IMR-90 (cell line): ENCODE data around the gene ACTN2. TPM values are rescaled to one million over a fixed set of nuclear protein-coding genes. Genes with fewer than 3 reads are reported as not detected.

Experiments
- ATAC-seq: fragments of 200-7000 bp; cut with Tn5 transposase; 2 replicates; pipeline ENCODE4 v1.9.1; 2020; ENCODE audit warnings: low read depth, mild to moderate bottlenecking, moderate library complexity
- BruUV-seq: library from RNA; stranded (reverse); fragments of 400-500 nt; replicated peaks from 2 replicates; lab custom pipeline; 2021; lab: Mats Ljungman, UMichigan
- CTCF ChIA-PET: fragments of 300-600 bp; formaldehyde crosslinking; extraction: SDS; loops from one replicate; lab custom pipeline; 2021; ENCODE audit warnings: antibody characterized with exemption; lab: Yijun Ruan, JAX
- POLR2A ChIA-PET: fragments of 300-600 bp; sonication (Branson Sonifier 250); formaldehyde crosslinking; loops from one replicate; lab custom pipeline; 2022; ENCODE audit warnings: antibody characterized with exemption; ENCODE audit not compliant: unreplicated experiment; lab: Charles Lee
- DNase-seq: peaks from one replicate; pipeline ENCODE4 v3.0.0; 2013
- H2AFZ ChIP-seq: replicated peaks from 2 replicates; pipeline ENCODE3; 2013; ENCODE audit warnings: low read length, mild to moderate bottlenecking; ENCODE audit not compliant: poor library complexity
- H2AK5ac ChIP-seq: 2 replicates; pipeline ENCODE4 v1.6.1; 2013; ENCODE audit warnings: low read depth, low read length, inconsistent platforms
- H2AK9ac ChIP-seq: replicated peaks from 2 replicates; pipeline ENCODE3; 2013; ENCODE audit warnings: mild to moderate bottlenecking, low read depth, low read length, moderate library complexity; ENCODE audit not compliant: poor library complexity
- H2BK120ac ChIP-seq: 2 replicates; pipeline ENCODE4 v1.6.1; 2013; ENCODE audit warnings: low read depth, low read length, inconsistent platforms
- H2BK15ac ChIP-seq: 3 replicates; pipeline ENCODE4 v1.6.1; 2013; ENCODE audit warnings: low read depth, low read length, inconsistent platforms
- H2BK20ac ChIP-seq: 2 replicates; pipeline ENCODE4 v1.6.1; 2013; ENCODE audit warnings: low read depth, mild to moderate bottlenecking, inconsistent platforms, low read length, moderate library complexity
- H2BK5ac ChIP-seq: 2 replicates; pipeline ENCODE4 v1.6.1; 2013; ENCODE audit warnings: mild to moderate bottlenecking, low read depth, low read length, inconsistent platforms; ENCODE audit not compliant: poor library complexity, severe bottlenecking
- H3K14ac ChIP-seq: replicated peaks from 2 replicates; pipeline ENCODE4 v1.6.1; 2013; ENCODE audit warnings: low read depth, low read length, inconsistent platforms
- H3K18ac ChIP-seq: 2 replicates; pipeline ENCODE4 v1.6.1; 2013; ENCODE audit warnings: low read depth, low read length, control low read depth
- H3K23ac ChIP-seq: 2 replicates; pipeline ENCODE4 v1.6.1; 2013; ENCODE audit warnings: low read depth, low read length, inconsistent platforms
- H3K27ac ChIP-seq: 2 replicates; pipeline ENCODE4 v1.5.1; 2013; ENCODE audit warnings: mild to moderate bottlenecking, control low read depth, low read length; ENCODE audit not compliant: insufficient read depth
- H3K27me3 ChIP-seq: 2 replicates; pipeline ENCODE4 v1.6.1; 2013; ENCODE audit warnings: low read length; ENCODE audit not compliant: control insufficient read depth, insufficient read depth
- H3K36me3 ChIP-seq: 2 replicates; pipeline ENCODE4 v1.6.1; 2013; ENCODE audit warnings: low read length, mixed read lengths; ENCODE audit not compliant: control insufficient read depth, insufficient read depth
- H3K4ac ChIP-seq: 2 replicates; pipeline ENCODE4 v1.6.1; 2013; ENCODE audit warnings: low read depth, low read length, inconsistent platforms
- H3K4me1 ChIP-seq: 2 replicates; pipeline ENCODE4 v1.6.1; 2013; ENCODE audit warnings: low read length, mixed read lengths; ENCODE audit not compliant: control insufficient read depth, insufficient read depth
- H3K4me2 ChIP-seq: 2 replicates; pipeline ENCODE4 v1.6.1; 2013; ENCODE audit warnings: low read depth, mild to moderate bottlenecking, control low read depth, low read length, moderate library complexity
- H3K4me3 ChIP-seq: 2 replicates; pipeline ENCODE4 v1.5.1; 2013; ENCODE audit warnings: low read depth, mild to moderate bottlenecking, control low read depth, low read length, moderate library complexity; ENCODE audit not compliant: insufficient read depth
- H3K56ac ChIP-seq: 2 replicates; pipeline ENCODE4 v1.6.1; 2013; ENCODE audit warnings: low read length, inconsistent platforms; ENCODE audit not compliant: insufficient read depth; ENCODE audit errors: extremely low read depth
- H3K79me1 ChIP-seq, 2 experiments: 2 replicates each; pipeline ENCODE4 v1.6.1; 2013; ENCODE audit warnings: low read length in 2 of 2, inconsistent platforms in 1 of 2, low read depth in 1 of 2
- H3K9ac ChIP-seq: 2 replicates; pipeline ENCODE4 v1.6.1; 2013; ENCODE audit warnings: low read depth, low read length, control low read depth
- H3K9me1 ChIP-seq: 2 replicates; pipeline ENCODE4 v1.6.1; 2013; ENCODE audit warnings: low read length, inconsistent platforms; ENCODE audit not compliant: insufficient read depth
- H3K9me3 ChIP-seq: 2 replicates; pipeline ENCODE4 v1.6.1; 2013; ENCODE audit warnings: low read length; ENCODE audit not compliant: control insufficient read depth, insufficient read depth
- H4K20me1 ChIP-seq: 2 replicates; pipeline ENCODE4 v1.6.1; 2013; ENCODE audit warnings: low read length, inconsistent platforms; ENCODE audit not compliant: insufficient read depth
- H4K5ac ChIP-seq: 2 replicates; pipeline ENCODE4 v1.6.1; 2013; ENCODE audit warnings: mild to moderate bottlenecking, low read depth, low read length, control low read depth
- H4K8ac ChIP-seq, 2 experiments: 2 replicates each; pipeline ENCODE4 v1.6.1; 2013; ENCODE audit warnings: low read depth in 2 of 2, low read length in 2 of 2, control low read depth in 1 of 2, inconsistent platforms in 1 of 2
- H4K91ac ChIP-seq: 2 replicates; pipeline ENCODE4 v1.6.1; 2013; ENCODE audit warnings: low read depth, low read length, inconsistent platforms; ENCODE audit not compliant: insufficient read depth
- BHLHE40 ChIP-seq: fragments of 150-350 bp; IDR thresholded peaks from 2 replicates; pipeline ENCODE4 v1.6.1; 2016; ENCODE audit warnings: mild to moderate bottlenecking, low read depth, low read length
- CEBPB ChIP-seq: IDR thresholded peaks from 2 replicates; pipeline ENCODE4 v1.6.1; 2012; ENCODE audit warnings: low read depth, low read length, improper control_type of control experiment
- CHD1 ChIP-seq: IDR thresholded peaks from 2 replicates; pipeline ENCODE4 v1.6.1; 2012; ENCODE audit warnings: low read depth, low read length, improper control_type of control experiment
- FOS ChIP-seq: fragments of 150-350 bp; IDR thresholded peaks from 2 replicates; pipeline ENCODE4 v1.6.1; 2016; ENCODE audit warnings: low read depth, low read length
- MAFK ChIP-seq: IDR thresholded peaks from 2 replicates; pipeline ENCODE4 v1.6.1; 2012; ENCODE audit warnings: low read depth, low read length, improper control_type of control experiment
- MAZ ChIP-seq: IDR thresholded peaks from 2 replicates; pipeline ENCODE4 v1.6.1; 2012; ENCODE audit warnings: low read depth, mild to moderate bottlenecking, low read length, improper control_type of control experiment, moderate library complexity, borderline replicate concordance
- MXI1 ChIP-seq: IDR thresholded peaks from 2 replicates; pipeline ENCODE4 v1.6.1; 2012; ENCODE audit warnings: low read depth, mild to moderate bottlenecking, low read length, moderate library complexity, borderline replicate concordance
- NFE2L2 ChIP-seq: fragments of 150-350 bp; IDR thresholded peaks from 2 replicates; pipeline ENCODE4 v1.6.1; 2016; ENCODE audit warnings: low read depth, mild to moderate bottlenecking, low read length
- POLR2A ChIP-seq: IDR thresholded peaks from 2 replicates; pipeline ENCODE4 v1.6.1; 2012; ENCODE audit warnings: mild to moderate bottlenecking, low read depth, low read length
- RAD21 ChIP-seq: IDR thresholded peaks from 2 replicates; pipeline ENCODE4 v1.6.1; 2012; ENCODE audit warnings: low read length, improper control_type of control experiment
- RCOR1 ChIP-seq: IDR thresholded peaks from 2 replicates; pipeline ENCODE4 v1.6.1; 2012; ENCODE audit warnings: mild to moderate bottlenecking, low read length, improper control_type of control experiment; ENCODE audit not compliant: insufficient replicate concordance
- RFX5 ChIP-seq: IDR thresholded peaks from 2 replicates; pipeline ENCODE4 v1.8.0; 2012; ENCODE audit warnings: low read depth, mild to moderate bottlenecking, low read length, moderate library complexity
- SMC3 ChIP-seq: fragments of 150-350 bp; IDR thresholded peaks from 2 replicates; pipeline ENCODE4 v1.6.1; 2016; ENCODE audit warnings: low read depth, mild to moderate bottlenecking, antibody characterized with exemption, low read length, moderate library complexity
- WGBS, 2 experiments: methylation state at CpG; one replicate each; pipeline versions ENCODE4 v1.1.5 to v1.1.7; 2013; ENCODE audit warnings: missing lambda C conversion rate in 2 of 2; ENCODE audit not compliant: insufficient read length in 1 of 2; ENCODE audit errors: extremely low coverage in 2 of 2; 5-methylcytosine and 5-hydroxymethylcytosine counted together
- dilution Hi-C: fragments of 300-500 bp; cut with HindIII; formaldehyde crosslinking; loops from one replicate; pipeline ENCODE4 v1.14.3; 2018; ENCODE audit warnings: low sequenced_read_pairs; ENCODE audit not compliant: unreplicated experiment
- in situ Hi-C: fragments of 300-500 bp; cut with MboI; formaldehyde crosslinking; loops from 3 replicates; pipeline ENCODE4 v1.14.3; 2019; ENCODE audit warnings: low sequenced_read_pairs, inconsistent platforms, mixed read lengths
- intact Hi-C: fragments of 100-400 bp; cut with micrococcal nuclease; formaldehyde crosslinking; loops from 2 replicates; pipeline ENCODE4 v1.10.0; 2022
- polyA plus RNA-seq, 3 experiments: library from polyadenylated mRNA; depleted of rRNA; stranded (reverse); fragments of >200 nt; gene quantifications; 2 replicates each; pipeline ENCODE4 v1.2.3, GENCODE V29; 2012; ENCODE audit warnings: low replicate concordance in 1 of 3
- total RNA-seq: library from RNA; depleted of rRNA; stranded (reverse); fragments of >200 nt; gene quantifications from 2 replicates; pipeline ENCODE4 v1.2.3, GENCODE V29; 2012
- TF ChIP-seq, protein P1 (sequence below): conservative IDR thresholded peaks from 2 replicates; pipeline ENCODE4 v1.5.1; 2012; ENCODE audit warnings: mild to moderate bottlenecking, low read depth, low read length, improper control_type of control experiment
- TF ChIP-seq, protein P2 (sequence below): fragments of 150-350 bp; IDR thresholded peaks from 2 replicates; pipeline ENCODE4 v1.6.1; 2016; ENCODE audit warnings: low read depth, mild to moderate bottlenecking, low read length, moderate library complexity, borderline replicate concordance
- TF ChIP-seq, protein P3 (sequence below): fragments of 150-350 bp; IDR thresholded peaks from 2 replicates; pipeline ENCODE4 v1.6.1; 2017; ENCODE audit warnings: mild to moderate bottlenecking, antibody characterized with exemption, low read length, low read depth

The ACTN2 gene
- total and polyA plus RNA-seq, 2 of the 4 experiments (the other 2 are of a cell fraction) = under 0.01 TPM; not detected in 1

DNA sequence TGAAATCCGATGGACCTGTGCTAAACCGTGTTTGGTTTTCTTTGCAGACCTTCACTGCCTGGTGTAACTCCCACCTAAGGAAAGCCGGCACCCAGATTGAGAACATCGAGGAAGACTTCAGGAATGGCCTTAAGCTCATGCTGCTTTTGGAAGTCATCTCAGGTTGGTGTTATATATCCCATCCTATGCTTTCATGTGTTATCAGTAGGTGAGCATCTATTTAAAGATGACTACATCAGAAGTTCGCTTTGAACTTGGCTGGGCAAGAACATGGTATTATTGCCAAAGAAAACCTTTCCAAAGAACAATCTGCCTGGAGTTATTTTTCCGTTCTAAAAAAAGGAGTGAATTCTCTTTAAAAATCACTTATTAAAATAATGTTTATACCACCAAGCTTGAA, 31.5 kb downstream of the ACTN2 start:
- Histone ChIP-seq H2BK20ac (no peak overlapping the region), H2AFZ (no peak overlapping the region), H2BK5ac (no peak overlapping the region), H3K36me3 (no peaks in the 10 kb centered on the region), H3K9ac (no peak overlapping the region), H3K9me1 (no peaks in the 10 kb centered on the region), H3K27ac (no peak overlapping the region), H3K14ac (no peak overlapping the region), H3K18ac (no peak overlapping the region), H2BK15ac (no peak overlapping the region), H3K4ac (no peak overlapping the region), H4K91ac (no peak overlapping the region), H2AK9ac (no peak overlapping the region), H3K23ac (no peak overlapping the region), H3K9me3 (peaks cover 3% of the 10 kb centered on the region; the same call in 1 of the 2 replicates), H3K79me1 (no peaks in the 10 kb centered on the region), H3K56ac (no peak overlapping the region), H3K4me2 (no peak overlapping the region), H2BK120ac (no peak overlapping the region), H3K4me1 (no peaks in the 10 kb centered on the region), H4K5ac (no peak overlapping the region), H3K27me3 (no peaks in the 10 kb centered on the region), H3K4me3 (no peak overlapping the region), H4K20me1 (no peaks in the 10 kb centered on the region), H2AK5ac (no peak overlapping the region), H4K8ac (no peak overlapping the region)
- intact Hi-C loops (no loop called here), dilution Hi-C loops (no loop called here), in situ Hi-C loops (no loop called here)
- POLR2A ChIA-PET = no interaction called here
- ATAC-seq (no peak), DNase-seq (no peak)
- 65% methylated on average over 2 of the region's 6 CpGs; no CpG with 5 or more reads in 1 of the 2 experiments for WGBS, 2 experiments
- CTCF ChIA-PET = no interaction called here
- no TSS peak for BruUV-seq
- TF ChIP-seq SMC3 (no peak), RAD21 (no peak), RFX5 (no peak), RCOR1 (no peak), CEBPB (no peak), MAFK (no peak), FOS (no peak), POLR2A (no peak), CHD1 (no peak), MXI1 (no peak), MAZ (no peak), BHLHE40 (no peak), NFE2L2 (no peak)
- TF ChIP-seq, protein P1, sequence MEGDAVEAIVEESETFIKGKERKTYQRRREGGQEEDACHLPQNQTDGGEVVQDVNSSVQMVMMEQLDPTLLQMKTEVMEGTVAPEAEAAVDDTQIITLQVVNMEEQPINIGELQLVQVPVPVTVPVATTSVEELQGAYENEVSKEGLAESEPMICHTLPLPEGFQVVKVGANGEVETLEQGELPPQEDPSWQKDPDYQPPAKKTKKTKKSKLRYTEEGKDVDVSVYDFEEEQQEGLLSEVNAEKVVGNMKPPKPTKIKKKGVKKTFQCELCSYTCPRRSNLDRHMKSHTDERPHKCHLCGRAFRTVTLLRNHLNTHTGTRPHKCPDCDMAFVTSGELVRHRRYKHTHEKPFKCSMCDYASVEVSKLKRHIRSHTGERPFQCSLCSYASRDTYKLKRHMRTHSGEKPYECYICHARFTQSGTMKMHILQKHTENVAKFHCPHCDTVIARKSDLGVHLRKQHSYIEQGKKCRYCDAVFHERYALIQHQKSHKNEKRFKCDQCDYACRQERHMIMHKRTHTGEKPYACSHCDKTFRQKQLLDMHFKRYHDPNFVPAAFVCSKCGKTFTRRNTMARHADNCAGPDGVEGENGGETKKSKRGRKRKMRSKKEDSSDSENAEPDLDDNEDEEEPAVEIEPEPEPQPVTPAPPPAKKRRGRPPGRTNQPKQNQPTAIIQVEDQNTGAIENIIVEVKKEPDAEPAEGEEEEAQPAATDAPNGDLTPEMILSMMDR = no peak
- TF ChIP-seq, protein P2, sequence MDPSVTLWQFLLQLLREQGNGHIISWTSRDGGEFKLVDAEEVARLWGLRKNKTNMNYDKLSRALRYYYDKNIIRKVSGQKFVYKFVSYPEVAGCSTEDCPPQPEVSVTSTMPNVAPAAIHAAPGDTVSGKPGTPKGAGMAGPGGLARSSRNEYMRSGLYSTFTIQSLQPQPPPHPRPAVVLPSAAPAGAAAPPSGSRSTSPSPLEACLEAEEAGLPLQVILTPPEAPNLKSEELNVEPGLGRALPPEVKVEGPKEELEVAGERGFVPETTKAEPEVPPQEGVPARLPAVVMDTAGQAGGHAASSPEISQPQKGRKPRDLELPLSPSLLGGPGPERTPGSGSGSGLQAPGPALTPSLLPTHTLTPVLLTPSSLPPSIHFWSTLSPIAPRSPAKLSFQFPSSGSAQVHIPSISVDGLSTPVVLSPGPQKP = no peak
- TF ChIP-seq, protein P3, sequence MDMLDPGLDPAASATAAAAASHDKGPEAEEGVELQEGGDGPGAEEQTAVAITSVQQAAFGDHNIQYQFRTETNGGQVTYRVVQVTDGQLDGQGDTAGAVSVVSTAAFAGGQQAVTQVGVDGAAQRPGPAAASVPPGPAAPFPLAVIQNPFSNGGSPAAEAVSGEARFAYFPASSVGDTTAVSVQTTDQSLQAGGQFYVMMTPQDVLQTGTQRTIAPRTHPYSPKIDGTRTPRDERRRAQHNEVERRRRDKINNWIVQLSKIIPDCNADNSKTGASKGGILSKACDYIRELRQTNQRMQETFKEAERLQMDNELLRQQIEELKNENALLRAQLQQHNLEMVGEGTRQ = no peak
